ENCODE results near the gene PDZD2.

DNA sequence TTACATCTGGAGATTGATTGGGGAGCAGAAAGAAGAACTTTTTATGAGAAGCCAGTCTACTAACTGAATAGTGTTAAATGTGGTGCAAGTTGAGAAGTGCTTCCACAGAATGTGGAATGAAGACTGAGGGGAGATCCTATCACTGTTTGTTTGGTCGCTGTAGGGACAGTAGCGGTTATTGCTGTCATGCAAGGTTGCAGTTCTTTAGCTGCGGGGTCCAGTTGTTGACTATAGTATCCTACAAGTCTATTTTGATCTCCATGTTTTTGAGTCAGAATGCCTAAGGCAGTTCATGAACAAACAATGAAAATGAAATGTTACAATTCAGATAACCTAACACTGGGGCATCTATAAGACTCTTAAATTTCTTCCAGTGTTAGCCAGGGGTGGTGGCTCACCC, 45.3 kb upstream of the PDZD2 start:
- TF ChIP-seq SUZ12 (IDR thresholded peaks at IDR 0.05; ENCODE audit: extremely low read depth, insufficient read depth, insufficient read length): no peak
- no peak for TF ChIP-seq YY1 (IDR thresholded peaks at IDR 0.05; ENCODE audit: insufficient read depth, insufficient read length)

All from NT2/D1 (cell line).